ENCODE results near the gene KRT72. TPM values are rescaled to one million over a fixed set of nuclear protein-coding genes. Genes with fewer than 3 reads are reported as not detected.

The KRT72 gene
- total and polyA plus RNA-seq, 2 donors (not counting 3 experiments of a cell fraction or from before 2014, with no cell fraction given), result not detected

DNA sequence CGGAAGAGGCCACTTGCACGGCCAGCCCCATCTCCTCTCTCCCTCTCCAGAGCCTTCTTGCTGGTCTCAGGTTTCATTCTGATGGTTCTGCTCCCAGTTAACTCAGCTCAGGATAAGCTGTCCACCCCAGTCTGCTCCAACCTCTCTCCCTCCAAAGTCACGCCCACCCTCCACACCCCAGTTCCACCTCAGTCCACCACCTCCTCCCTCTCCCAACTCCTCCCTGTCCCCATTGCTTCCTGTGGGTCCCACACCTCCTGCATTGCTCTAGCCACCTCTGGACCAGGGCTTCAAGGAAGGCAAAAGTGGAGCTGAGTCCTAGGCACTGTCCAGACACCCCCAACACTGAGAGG, 61.5 kb downstream of the KRT72 start:
- POLR2A ChIA-PET, result no interaction called here
- no peak for DNase-seq (ENCODE audit: low read depth, low spot score)

DNA sequence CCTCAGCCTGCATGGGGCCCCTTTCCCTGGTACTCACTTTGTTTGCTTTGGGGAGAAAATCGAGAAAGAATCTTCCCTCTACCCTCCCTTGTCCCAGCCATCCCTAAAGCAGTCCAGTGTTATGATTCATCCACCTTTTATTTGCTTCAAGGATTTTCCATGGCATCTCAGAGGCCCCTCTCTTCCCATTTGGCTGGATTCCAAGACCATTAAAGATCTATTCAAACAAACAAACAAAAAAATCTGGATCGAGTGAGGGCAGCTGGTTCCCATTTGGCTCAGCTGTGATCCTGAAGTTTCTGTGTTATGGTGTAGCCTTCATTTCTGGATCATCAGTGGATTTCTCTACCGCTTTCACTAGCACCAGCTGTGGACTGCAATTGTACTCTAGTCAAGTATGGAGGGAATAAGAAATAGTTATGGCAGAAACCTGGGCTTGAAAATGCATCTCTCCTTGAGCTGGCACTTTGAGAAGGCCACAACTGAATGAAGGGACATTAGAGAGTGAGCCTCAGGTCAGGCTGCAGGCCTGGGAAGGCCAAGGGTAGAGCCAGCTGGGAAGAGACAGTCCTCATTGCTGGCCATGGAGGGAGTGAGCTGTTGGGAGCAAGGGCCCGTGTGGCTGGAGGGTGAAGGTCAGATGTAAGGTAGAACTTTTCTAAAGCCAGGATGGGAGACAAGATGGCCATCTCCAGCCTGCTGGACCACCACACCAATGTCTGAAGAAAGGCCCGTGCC, 62.0 kb downstream of the KRT72 start:
- Histone ChIP-seq H3K9me1 (replicated peaks; ENCODE audit: control insufficient read depth, extremely low read depth, insufficient read depth, low read length) (no peaks in the 10 kb centered on the region), H3K27ac (ENCODE audit: insufficient read depth, low read depth, low read length) (no peak overlapping the region), H3K9me3 (replicated peaks; ENCODE audit: control insufficient read depth, insufficient read depth, low read length) (no peaks in the 10 kb centered on the region), H3K4me3 (replicated peaks in 1 of 3; ENCODE audit: insufficient read depth in 1 of 3, low read depth in 1 of 3, low read length in 3 of 3) (no peak overlapping the region), H3K27me3 (ENCODE audit: control insufficient read depth in 2 of 2, insufficient read depth in 2 of 2, low read length in 2 of 2) (no peaks in the 10 kb centered on the region), H3K4me2 (ENCODE audit: insufficient read depth, low read length) (no peak overlapping the region), H3K36me3 (ENCODE audit: control insufficient read depth in 2 of 2, extremely low read depth in 1 of 2, insufficient read depth in 2 of 2, low read length in 2 of 2) (no peaks in the 10 kb centered on the region), H3K9ac (replicated peaks; ENCODE audit: extremely low read depth, insufficient read depth, low read length) (no peak overlapping the region), H4K20me1 (replicated peaks; ENCODE audit: control insufficient read depth, extremely low read depth, insufficient read depth, low read length) (no peaks in the 10 kb centered on the region), H3K4me1 (ENCODE audit: control insufficient read depth, extremely low read depth, insufficient read depth, low read length) (no peaks in the 10 kb centered on the region), H2AFZ (ENCODE audit: low read depth, low read length) (no peak overlapping the region), H3K79me2 (ENCODE audit: control insufficient read depth, insufficient read depth, low read length) (no peaks in the 10 kb centered on the region)
- FAIRE-seq (no peak), DNase-seq (ENCODE audit: low read depth, low spot score) (peak; percentile 42)
- no TSS peak for BruUV-seq (replicated peaks)
- ChIA-PET POLR2A (no interaction called here), CTCF (no interaction called here)
- intact Hi-C loops (cut with micrococcal nuclease), result no loop called here
- dilution Hi-C loops (cut with MboI; ENCODE audit: extremely low pct_ligation_motif_present, low sequenced_read_pairs), result no loop called here
- TF ChIP-seq, protein P1, sequence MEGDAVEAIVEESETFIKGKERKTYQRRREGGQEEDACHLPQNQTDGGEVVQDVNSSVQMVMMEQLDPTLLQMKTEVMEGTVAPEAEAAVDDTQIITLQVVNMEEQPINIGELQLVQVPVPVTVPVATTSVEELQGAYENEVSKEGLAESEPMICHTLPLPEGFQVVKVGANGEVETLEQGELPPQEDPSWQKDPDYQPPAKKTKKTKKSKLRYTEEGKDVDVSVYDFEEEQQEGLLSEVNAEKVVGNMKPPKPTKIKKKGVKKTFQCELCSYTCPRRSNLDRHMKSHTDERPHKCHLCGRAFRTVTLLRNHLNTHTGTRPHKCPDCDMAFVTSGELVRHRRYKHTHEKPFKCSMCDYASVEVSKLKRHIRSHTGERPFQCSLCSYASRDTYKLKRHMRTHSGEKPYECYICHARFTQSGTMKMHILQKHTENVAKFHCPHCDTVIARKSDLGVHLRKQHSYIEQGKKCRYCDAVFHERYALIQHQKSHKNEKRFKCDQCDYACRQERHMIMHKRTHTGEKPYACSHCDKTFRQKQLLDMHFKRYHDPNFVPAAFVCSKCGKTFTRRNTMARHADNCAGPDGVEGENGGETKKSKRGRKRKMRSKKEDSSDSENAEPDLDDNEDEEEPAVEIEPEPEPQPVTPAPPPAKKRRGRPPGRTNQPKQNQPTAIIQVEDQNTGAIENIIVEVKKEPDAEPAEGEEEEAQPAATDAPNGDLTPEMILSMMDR (IDR thresholded peaks at IDR 0.05; ENCODE audit: extremely low read depth in 1 of 2, insufficient read depth in 1 of 2, low read depth in 1 of 2, low read length in 2 of 2), result no peak
- no peak for TF ChIP-seq GATA2 (IDR thresholded peaks at IDR 0.05; ENCODE audit: insufficient read depth, insufficient read length, low read depth, low read length)
- TF ChIP-seq FOS (IDR thresholded peaks at IDR 0.05; ENCODE audit: borderline replicate concordance, insufficient read depth, low read length), result no peak
- TF ChIP-seq, protein P2, sequence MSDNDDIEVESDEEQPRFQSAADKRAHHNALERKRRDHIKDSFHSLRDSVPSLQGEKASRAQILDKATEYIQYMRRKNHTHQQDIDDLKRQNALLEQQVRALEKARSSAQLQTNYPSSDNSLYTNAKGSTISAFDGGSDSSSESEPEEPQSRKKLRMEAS (IDR thresholded peaks at IDR 0.05; ENCODE audit: insufficient read depth, insufficient read length), result no peak
- TF ChIP-seq POLR2A (IDR thresholded peaks at IDR 0.05; ENCODE audit: low read depth, low read length), result no peak
- TF ChIP-seq POLR2AphosphoS5 (IDR thresholded peaks at IDR 0.05; ENCODE audit: insufficient read depth, low read depth, low read length), result no peak
- no peak for TF ChIP-seq JUN (IDR thresholded peaks at IDR 0.05; ENCODE audit: borderline replicate concordance, insufficient read depth, insufficient read length, low read depth)
- TF ChIP-seq MYC (IDR thresholded peaks at IDR 0.05; ENCODE audit: low read depth, low read length), result no peak
- no peak for TF ChIP-seq EZH2 (IDR thresholded peaks at IDR 0.05; ENCODE audit: borderline replicate concordance, low read depth, low read length, severe bottlenecking)

More for the DNA sequence above, 61.5 kb downstream of the KRT72 start:
- CTCF ChIA-PET, result no interaction called here
- no peaks in the 10 kb centered on the region for H3K9me1 ChIP-seq (replicated peaks; ENCODE audit: control insufficient read depth, extremely low read depth, insufficient read depth, low read length)
- H3K4me2 ChIP-seq (ENCODE audit: insufficient read depth, low read length), result no peak overlapping the region
- H3K79me2 ChIP-seq (ENCODE audit: control insufficient read depth, insufficient read depth, low read length), result no peaks in the 10 kb centered on the region
- no peak for TF ChIP-seq POLR2A (IDR thresholded peaks at IDR 0.05; ENCODE audit: low read depth, low read length)
- H3K4me1 ChIP-seq (ENCODE audit: control insufficient read depth, extremely low read depth, insufficient read depth, low read length), result no peaks in the 10 kb centered on the region
- no peaks in the 10 kb centered on the region for H3K36me3 ChIP-seq (ENCODE audit: control insufficient read depth in 2 of 2, extremely low read depth in 1 of 2, insufficient read depth in 2 of 2, low read length in 2 of 2)
- no peak overlapping the region for H3K4me3 ChIP-seq (replicated peaks in 1 of 3; ENCODE audit: insufficient read depth in 1 of 3, low read depth in 1 of 3, low read length in 3 of 3)
- H3K9ac ChIP-seq (replicated peaks; ENCODE audit: extremely low read depth, insufficient read depth, low read length), result no peak overlapping the region
- no peaks in the 10 kb centered on the region for H4K20me1 ChIP-seq (replicated peaks; ENCODE audit: control insufficient read depth, extremely low read depth, insufficient read depth, low read length)
- no peak for FAIRE-seq
- H3K27ac ChIP-seq (ENCODE audit: insufficient read depth, low read depth, low read length), result no peak overlapping the region
- H2AFZ ChIP-seq (ENCODE audit: low read depth, low read length), result no peak overlapping the region
- dilution Hi-C loops (cut with MboI; ENCODE audit: extremely low pct_ligation_motif_present, low sequenced_read_pairs) (no loop called here), intact Hi-C loops (cut with micrococcal nuclease) (no loop called here)
- BruUV-seq (replicated peaks), result no TSS peak
- H3K27me3 ChIP-seq (ENCODE audit: control insufficient read depth in 2 of 2, insufficient read depth in 2 of 2, low read length in 2 of 2), result no peaks in the 10 kb centered on the region
- H3K9me3 ChIP-seq (replicated peaks; ENCODE audit: control insufficient read depth, insufficient read depth, low read length), result no peaks in the 10 kb centered on the region
